Measurements from ENCODE around the gene CEP63.

DNA sequence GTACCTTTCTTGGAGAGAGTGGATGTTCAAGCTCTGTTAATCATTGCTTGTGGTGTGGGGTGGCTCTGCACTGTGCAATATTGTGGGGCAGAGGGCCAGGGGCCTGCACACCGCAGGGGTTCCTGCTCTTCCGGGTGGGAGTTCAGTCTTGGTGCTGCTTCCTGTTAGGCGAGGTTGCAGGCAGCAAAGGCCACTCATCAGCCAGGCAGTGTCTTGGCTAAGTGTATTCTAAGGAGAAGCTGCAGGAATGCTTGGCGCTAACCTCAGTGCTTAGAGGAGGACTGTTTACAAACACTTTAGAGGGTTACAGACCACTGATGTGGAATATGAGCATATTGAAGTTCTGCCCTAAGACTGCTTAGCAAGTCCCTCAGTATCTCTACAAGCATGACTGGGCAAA is 81.7 kb downstream of the CEP63 start:
- TF ChIP-seq, protein P1, sequence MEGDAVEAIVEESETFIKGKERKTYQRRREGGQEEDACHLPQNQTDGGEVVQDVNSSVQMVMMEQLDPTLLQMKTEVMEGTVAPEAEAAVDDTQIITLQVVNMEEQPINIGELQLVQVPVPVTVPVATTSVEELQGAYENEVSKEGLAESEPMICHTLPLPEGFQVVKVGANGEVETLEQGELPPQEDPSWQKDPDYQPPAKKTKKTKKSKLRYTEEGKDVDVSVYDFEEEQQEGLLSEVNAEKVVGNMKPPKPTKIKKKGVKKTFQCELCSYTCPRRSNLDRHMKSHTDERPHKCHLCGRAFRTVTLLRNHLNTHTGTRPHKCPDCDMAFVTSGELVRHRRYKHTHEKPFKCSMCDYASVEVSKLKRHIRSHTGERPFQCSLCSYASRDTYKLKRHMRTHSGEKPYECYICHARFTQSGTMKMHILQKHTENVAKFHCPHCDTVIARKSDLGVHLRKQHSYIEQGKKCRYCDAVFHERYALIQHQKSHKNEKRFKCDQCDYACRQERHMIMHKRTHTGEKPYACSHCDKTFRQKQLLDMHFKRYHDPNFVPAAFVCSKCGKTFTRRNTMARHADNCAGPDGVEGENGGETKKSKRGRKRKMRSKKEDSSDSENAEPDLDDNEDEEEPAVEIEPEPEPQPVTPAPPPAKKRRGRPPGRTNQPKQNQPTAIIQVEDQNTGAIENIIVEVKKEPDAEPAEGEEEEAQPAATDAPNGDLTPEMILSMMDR (IDR thresholded peaks at IDR 0.05): no peak
- TF ChIP-seq POLR2A (IDR thresholded peaks at IDR 0.05) (no peak), EP300 (IDR thresholded peaks at IDR 0.05) (no peak)
